ENCODE data around the gene MCC.

MCC gene

DNA sequence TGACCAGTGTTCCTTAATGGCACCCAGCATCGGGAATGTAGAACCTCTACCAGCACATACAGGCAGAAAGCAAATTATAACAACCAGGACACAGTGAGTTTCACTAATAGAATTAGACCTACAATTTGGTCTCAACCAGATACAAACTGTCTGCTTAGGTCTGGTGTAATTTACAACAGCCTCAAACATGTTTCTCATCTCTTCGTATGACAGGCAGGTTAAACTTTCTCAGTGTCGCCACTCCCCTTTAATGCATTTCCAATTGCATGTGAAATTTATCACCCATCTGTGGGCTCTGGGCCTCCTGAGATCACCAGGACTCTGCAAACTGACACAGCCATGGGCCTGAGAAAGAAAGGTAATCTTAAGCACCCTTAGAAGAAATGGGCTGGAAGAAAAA, 293.0 kb downstream of the MCC start:
- no peak overlapping the region for H3K9ac ChIP-seq (ENCODE audit: insufficient read length, low read depth)
- no peaks in the 10 kb centered on the region for H3K36me3 ChIP-seq (ENCODE audit: insufficient read depth, insufficient read length, low read length)
- H3K4me1 ChIP-seq (ENCODE audit: insufficient read depth, insufficient read length), result peaks cover 4% of the 10 kb centered on the region
- DNase-seq (ENCODE audit: low read depth, low spot score), result no peak
- no peaks in the 10 kb centered on the region for H3K27me3 ChIP-seq (ENCODE audit: insufficient read depth, insufficient read length)
- H3K9me3 ChIP-seq (ENCODE audit: insufficient read depth, low read length), result peaks cover 20% of the 10 kb centered on the region
- TF ChIP-seq SUZ12 (IDR thresholded peaks at IDR 0.05; ENCODE audit: extremely low read depth, insufficient read depth, insufficient read length), result no peak
- no peak for TF ChIP-seq ZNF274 (IDR thresholded peaks at IDR 0.05; ENCODE audit: low read depth, low read length)
- TF ChIP-seq YY1 (IDR thresholded peaks at IDR 0.05; ENCODE audit: insufficient read depth, insufficient read length), result no peak
- no peak overlapping the region for H3K4me3 ChIP-seq (ENCODE audit: insufficient read length, low read depth)

DNA sequence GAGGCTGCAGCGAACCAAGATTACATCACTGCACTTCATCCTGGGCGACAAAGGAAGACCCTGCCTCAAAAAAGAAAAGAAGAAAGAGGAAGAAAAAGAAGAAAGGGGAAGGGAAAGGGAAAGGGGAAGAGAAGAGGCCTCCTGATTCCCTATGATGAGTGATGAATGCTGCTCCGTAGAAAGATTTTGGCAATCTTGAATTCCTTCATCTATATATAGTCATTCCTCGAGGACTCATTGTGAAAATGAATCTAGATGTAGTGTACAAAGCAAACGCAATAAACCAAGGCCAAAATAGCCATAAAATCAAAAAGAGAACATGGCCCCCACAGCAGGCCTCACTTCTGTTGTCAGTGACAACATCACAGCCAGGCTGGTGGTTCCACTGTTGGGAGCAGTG, 293.7 kb downstream of the MCC start:
- H3K36me3 ChIP-seq (ENCODE audit: insufficient read depth, insufficient read length, low read length), result no peaks in the 10 kb centered on the region
- H3K27me3 ChIP-seq (ENCODE audit: insufficient read depth, insufficient read length), result no peaks in the 10 kb centered on the region
- H3K9me3 ChIP-seq (ENCODE audit: insufficient read depth, low read length), result peaks cover 20% of the 10 kb centered on the region
- H3K4me3 ChIP-seq (ENCODE audit: insufficient read length, low read depth), result no peak overlapping the region
- H3K9ac ChIP-seq (ENCODE audit: insufficient read length, low read depth), result no peak overlapping the region
- H3K4me1 ChIP-seq (ENCODE audit: insufficient read depth, insufficient read length), result peaks cover 7% of the 10 kb centered on the region
- DNase-seq (ENCODE audit: low read depth, low spot score), result no peak
- TF ChIP-seq SUZ12 (IDR thresholded peaks at IDR 0.05; ENCODE audit: extremely low read depth, insufficient read depth, insufficient read length), result no peak
- TF ChIP-seq ZNF274 (IDR thresholded peaks at IDR 0.05; ENCODE audit: low read depth, low read length), result no peak
- TF ChIP-seq YY1 (IDR thresholded peaks at IDR 0.05; ENCODE audit: insufficient read depth, insufficient read length), result no peak

GRCh38 chr5:113194125-113194524, 294.1 kb downstream of the MCC start:
- no peaks in the 10 kb centered on the region for H3K36me3 ChIP-seq (ENCODE audit: insufficient read depth, insufficient read length, low read length)
- H3K9ac ChIP-seq (ENCODE audit: insufficient read length, low read depth), result no peak overlapping the region

DNA sequence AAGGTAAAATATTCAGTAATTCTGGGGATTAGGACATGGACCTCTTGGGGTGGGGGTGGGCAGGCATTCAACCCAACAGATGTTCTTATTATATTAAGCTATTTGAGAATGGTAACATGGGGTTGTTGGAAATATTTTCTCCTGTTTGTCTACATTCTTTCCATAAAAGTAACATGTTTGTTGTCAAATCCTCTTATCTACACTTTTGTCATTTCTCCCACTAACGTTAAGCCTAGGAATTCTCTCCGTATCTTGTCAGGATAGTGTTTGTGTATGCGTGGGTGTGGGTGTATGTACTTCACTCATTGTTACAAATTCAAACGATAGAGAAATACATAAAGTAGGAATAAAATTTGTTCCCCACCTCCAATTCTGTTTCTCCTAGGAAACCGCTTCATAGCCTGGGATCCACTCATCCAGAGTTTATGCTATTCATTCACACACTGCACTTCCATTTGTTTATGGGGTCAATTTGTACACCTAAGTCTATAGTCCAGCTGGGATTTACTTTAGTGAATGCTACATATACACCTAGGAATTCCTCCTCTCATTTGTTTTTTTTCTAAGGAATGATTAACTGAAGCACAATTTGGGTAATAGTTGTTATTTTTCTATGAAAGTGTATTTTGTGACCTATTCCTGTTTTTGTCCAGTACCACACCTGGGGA, 294.8 kb downstream of the MCC start:
- Histone ChIP-seq H3K4me3 (ENCODE audit: insufficient read length, low read depth) (no peak overlapping the region), H3K4me1 (ENCODE audit: insufficient read depth, insufficient read length) (peaks cover 7% of the 10 kb centered on the region), H3K9me3 (ENCODE audit: insufficient read depth, low read length) (peaks cover 20% of the 10 kb centered on the region), H3K9ac (ENCODE audit: insufficient read length, low read depth) (no peak overlapping the region), H3K27me3 (ENCODE audit: insufficient read depth, insufficient read length) (no peaks in the 10 kb centered on the region), H3K36me3 (ENCODE audit: insufficient read depth, insufficient read length, low read length) (no peaks in the 10 kb centered on the region)
- TF ChIP-seq YY1 (IDR thresholded peaks at IDR 0.05; ENCODE audit: insufficient read depth, insufficient read length) (no peak), ZNF274 (IDR thresholded peaks at IDR 0.05; ENCODE audit: low read depth, low read length) (no peak), SUZ12 (IDR thresholded peaks at IDR 0.05; ENCODE audit: extremely low read depth, insufficient read depth, insufficient read length) (no peak)
- DNase-seq (ENCODE audit: low read depth, low spot score), result no peak

More at GRCh38 chr5:113194125-113194524, 294.1 kb downstream of the MCC start:
- TF ChIP-seq YY1 (IDR thresholded peaks at IDR 0.05; ENCODE audit: insufficient read depth, insufficient read length) (no peak), ZNF274 (IDR thresholded peaks at IDR 0.05; ENCODE audit: low read depth, low read length) (no peak), SUZ12 (IDR thresholded peaks at IDR 0.05; ENCODE audit: extremely low read depth, insufficient read depth, insufficient read length) (no peak)
- H3K9me3 ChIP-seq (ENCODE audit: insufficient read depth, low read length), result peaks cover 20% of the 10 kb centered on the region
- peaks cover 7% of the 10 kb centered on the region for H3K4me1 ChIP-seq (ENCODE audit: insufficient read depth, insufficient read length)
- no peak overlapping the region for H3K4me3 ChIP-seq (ENCODE audit: insufficient read length, low read depth)
- no peaks in the 10 kb centered on the region for H3K27me3 ChIP-seq (ENCODE audit: insufficient read depth, insufficient read length)
- no peak for DNase-seq (ENCODE audit: low read depth, low spot score)

- no peak overlapping the region for H3K9ac ChIP-seq (ENCODE audit: insufficient read length, low read depth)
These were observed 295.7 kb downstream of the MCC start for GRCh38 chr5:113192541-113192940.

DNA sequence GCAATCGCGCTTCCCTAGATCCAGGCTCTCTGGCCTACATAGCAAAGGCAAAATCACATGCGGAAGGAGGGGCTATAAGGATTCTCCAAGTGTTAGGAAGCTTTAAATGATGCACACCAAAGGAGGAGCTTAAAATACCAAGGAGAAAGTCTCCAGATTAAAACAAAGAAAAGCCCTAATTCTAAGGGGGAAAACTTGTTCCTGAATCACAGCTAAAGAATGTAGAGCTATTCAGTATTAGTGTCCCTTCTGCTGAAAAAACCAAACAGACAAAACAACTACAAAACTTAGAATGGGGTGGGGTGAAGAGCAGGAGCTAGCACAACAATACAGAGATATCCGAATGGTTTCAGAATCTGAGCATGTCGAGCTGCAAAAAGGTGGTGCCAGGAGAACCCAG, 297.9 kb downstream of the MCC start:
- Histone ChIP-seq H3K36me3 (ENCODE audit: insufficient read depth, insufficient read length, low read length) (no peaks in the 10 kb centered on the region), H3K27me3 (ENCODE audit: insufficient read depth, insufficient read length) (no peaks in the 10 kb centered on the region), H3K9me3 (ENCODE audit: insufficient read depth, low read length) (peaks cover 20% of the 10 kb centered on the region), H3K9ac (ENCODE audit: insufficient read length, low read depth) (no peak overlapping the region), H3K4me1 (ENCODE audit: insufficient read depth, insufficient read length) (peaks cover 7% of the 10 kb centered on the region), H3K4me3 (ENCODE audit: insufficient read length, low read depth) (no peak overlapping the region)
- no peak for DNase-seq (ENCODE audit: low read depth, low spot score)
- TF ChIP-seq ZNF274 (IDR thresholded peaks at IDR 0.05; ENCODE audit: low read depth, low read length), result no peak
- TF ChIP-seq YY1 (IDR thresholded peaks at IDR 0.05; ENCODE audit: insufficient read depth, insufficient read length), result no peak
- no peak for TF ChIP-seq SUZ12 (IDR thresholded peaks at IDR 0.05; ENCODE audit: extremely low read depth, insufficient read depth, insufficient read length)

More at GRCh38 chr5:113192541-113192940, 295.7 kb downstream of the MCC start:
- no peaks in the 10 kb centered on the region for H3K27me3 ChIP-seq (ENCODE audit: insufficient read depth, insufficient read length)
- H3K4me3 ChIP-seq (ENCODE audit: insufficient read length, low read depth), result no peak overlapping the region
- TF ChIP-seq ZNF274 (IDR thresholded peaks at IDR 0.05; ENCODE audit: low read depth, low read length), result no peak
- no peak for TF ChIP-seq YY1 (IDR thresholded peaks at IDR 0.05; ENCODE audit: insufficient read depth, insufficient read length)
- no peak for TF ChIP-seq SUZ12 (IDR thresholded peaks at IDR 0.05; ENCODE audit: extremely low read depth, insufficient read depth, insufficient read length)
- H3K4me1 ChIP-seq (ENCODE audit: insufficient read depth, insufficient read length), result peaks cover 7% of the 10 kb centered on the region
- H3K9me3 ChIP-seq (ENCODE audit: insufficient read depth, low read length), result peaks cover 20% of the 10 kb centered on the region
- no peaks in the 10 kb centered on the region for H3K36me3 ChIP-seq (ENCODE audit: insufficient read depth, insufficient read length, low read length)
- DNase-seq (ENCODE audit: low read depth, low spot score), result no peak

- no peaks in the 10 kb centered on the region for H3K27me3 ChIP-seq (ENCODE audit: insufficient read depth, insufficient read length)
- H3K4me3 ChIP-seq (ENCODE audit: insufficient read length, low read depth), result no peak overlapping the region
- H3K36me3 ChIP-seq (ENCODE audit: insufficient read depth, insufficient read length, low read length), result no peaks in the 10 kb centered on the region
- no peak for DNase-seq (ENCODE audit: low read depth, low spot score)
- H3K4me1 ChIP-seq (ENCODE audit: insufficient read depth, insufficient read length), result peaks cover 7% of the 10 kb centered on the region
- H3K9ac ChIP-seq (ENCODE audit: insufficient read length, low read depth), result no peak overlapping the region
- no peak for TF ChIP-seq ZNF274 (IDR thresholded peaks at IDR 0.05; ENCODE audit: low read depth, low read length)
- TF ChIP-seq YY1 (IDR thresholded peaks at IDR 0.05; ENCODE audit: insufficient read depth, insufficient read length), result no peak
- TF ChIP-seq SUZ12 (IDR thresholded peaks at IDR 0.05; ENCODE audit: extremely low read depth, insufficient read depth, insufficient read length), result no peak
- peaks cover 18% of the 10 kb centered on the region for H3K9me3 ChIP-seq (ENCODE audit: insufficient read depth, low read length)
These were observed 299.0 kb downstream of the MCC start for GRCh38 chr5:113189291-113189690.
